Lower leg skin (tissue), 4 donors: ENCODE data around the gene RPP25. TPM values are rescaled to one million over a fixed set of nuclear protein-coding genes. Genes with fewer than 3 reads are reported as not detected.
"Not testable (repeated sequence)": the region's sequence is repeated elsewhere in the genome, so short reads cannot be mapped to it uniquely, and the experiment has no call there.

Experiments
- DNase-seq, 2 donors: peaks; one replicate each; pipeline ENCODE4 v3.0.0-alpha.2; 2019; ENCODE audit warnings: low spot score in 2 of 2
- H3K4me3 ChIP-seq: fragments of 200-600 bp; sonication (generic); 2 replicates; pipeline ENCODE4 v1.5.1; 2017; ENCODE audit warnings: mild to moderate bottlenecking, low read depth; ENCODE audit not compliant: poor library complexity, severe bottlenecking
- CTCF ChIP-seq, 3 donors: fragments of 450-650 bp; IDR thresholded peaks; one replicate each; pipeline ENCODE4 v1.5.1; 2016; ENCODE audit warnings: antibody characterized with exemption in 3 of 3, mild to moderate bottlenecking in 3 of 3, moderate library complexity in 2 of 3
- POLR2A ChIP-seq, 2 donors: fragments of 450-650 bp; IDR thresholded peaks; one replicate each; pipeline ENCODE4 v1.6.1; 2016 to 2017; ENCODE audit warnings: antibody characterized with exemption in 2 of 2, mild to moderate bottlenecking in 1 of 2, moderate library complexity in 1 of 2
- WGBS, 2 donors: methylation state at CpG; one replicate each; pipeline ENCODE4 v1.1.5; 2018; 5-methylcytosine and 5-hydroxymethylcytosine counted together
- intact Hi-C: fragments of 100-400 bp; cut with DNase I; formaldehyde crosslinking; loops from one replicate; pipeline ENCODE4 v1.15.0; 2023; ENCODE audit warnings: low total_unique reads
- total RNA-seq, 4 donors: library from RNA; depleted of rRNA; stranded (reverse); fragments of >200 nt; gene quantifications; one replicate each; pipeline ENCODE4 v1.1.0, GENCODE V29; 2016

Gene RPP25
- total RNA-seq, 4 donors from 2014 or later, result 5.4 to 10.6 (median 8.4) TPM

- no peak for DNase-seq
- TF ChIP-seq CTCF (IDR thresholded peaks at IDR 0.05), result no peak
- TF ChIP-seq POLR2A (IDR thresholded peaks at IDR 0.05), result no peak
- 69 to 72% methylated on average over 3 of the region's 3 CpGs for WGBS, 2 donors
- H3K4me3 ChIP-seq, result no peak overlapping the region
- intact Hi-C loops, result loop anchor here (5.0 kb wide), 1 partner anchor 169 kb away; the partner anchor contains the start of gene CSK
Observed at GRCh38 chr15:74951006-74951405, 5.6 kb downstream of the RPP25 start.

- H3K4me3 ChIP-seq, result no peak overlapping the region
- intact Hi-C loops, result loop anchor here (5.0 kb wide), 1 partner anchor 168 kb away; the partner anchor contains the start of gene CSK
- TF ChIP-seq CTCF (IDR thresholded peaks at IDR 0.05) (peak in 2 of 3 donors; percentile 69 to 99), POLR2A (IDR thresholded peaks at IDR 0.05) (no peak)
- peak; percentile 82 to 94 for DNase-seq
- WGBS, 2 donors, result 34 to 46% methylated on average over 7 of the region's 7 CpGs
Observed at GRCh38 chr15:74950078-74950908, 6.3 kb downstream of the RPP25 start.

- H3K4me3 ChIP-seq, result peak within 1 kb of the TSS; percentile 97
- DNase-seq, result peak; percentile 94 to 98
- intact Hi-C loops, result no loop called here
- 0% methylated on average over 44 to 69 of the region's 85 CpGs for WGBS, 2 donors
- TF ChIP-seq CTCF (IDR thresholded peaks at IDR 0.05) (no peak), POLR2A (IDR thresholded peaks at IDR 0.05) (no peak)
Observed at GRCh38 chr15:74937590-74938371, 18.8 kb downstream of the RPP25 start, which contains the start of gene COX5A. TSS of gene COX5A (minus strand) at chr15:74938073. CDS start at chr15:74938014, 59 bp downstream.

GRCh38 chr15:74937272-74937589 is 19.3 kb downstream of the RPP25 start:
- intact Hi-C loops, result no loop called here
- WGBS, 2 donors, result 0% methylated on average over 18 of the region's 18 CpGs
- TF ChIP-seq POLR2A (IDR thresholded peaks at IDR 0.05) (no peak), CTCF (IDR thresholded peaks at IDR 0.05) (no peak)
- DNase-seq, result no peak
- peak overlapping the region; percentile 97 for H3K4me3 ChIP-seq

DNA sequence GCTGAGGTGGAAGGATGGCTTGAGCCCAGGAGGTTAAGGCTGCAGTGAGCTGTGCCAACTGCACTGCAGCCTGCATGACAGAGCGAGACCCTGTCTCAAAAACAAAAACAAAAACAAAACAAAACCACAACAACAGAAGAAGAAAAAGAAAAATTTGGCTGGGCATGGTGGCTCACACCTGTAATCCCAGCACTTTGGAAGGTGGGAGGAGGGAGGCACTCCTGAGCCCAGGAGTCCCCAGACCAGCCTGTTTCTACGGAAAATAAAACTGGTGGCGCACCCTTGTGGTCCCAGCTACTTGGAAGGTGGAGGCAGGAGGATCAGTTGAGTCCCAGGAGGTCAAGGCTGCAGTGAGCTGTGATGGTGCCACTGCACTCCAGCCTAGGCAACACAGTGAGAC is 21.4 kb downstream of the RPP25 start:
- DNase-seq, intact Hi-C loops, H3K4me3 ChIP-seq: not testable (repeated sequence)
- 86 to 90% methylated on average over 3 of the region's 3 CpGs for WGBS, 2 donors

- TF ChIP-seq CTCF (IDR thresholded peaks at IDR 0.05) (no peak), POLR2A (IDR thresholded peaks at IDR 0.05) (no peak)
- intact Hi-C loops, result no loop called here
- DNase-seq, result no peak
- 62 to 72% methylated on average over 2 of the region's 2 CpGs for WGBS, 2 donors
- H3K4me3 ChIP-seq, result no peak overlapping the region
Observed at GRCh38 chr15:74933573-74933972, 23.0 kb downstream of the RPP25 start.
